Gastroesophageal sphincter (tissue), 4 donors: ENCODE data around the gene TUT4. TPM values are rescaled to one million over a fixed set of nuclear protein-coding genes. Genes with fewer than 3 reads are reported as not detected.

Source experiments
- ATAC-seq: fragments of 150-250 bp; one replicate; pipeline ENCODE4 v1.9.1; 2016; ENCODE audit warnings: mild to moderate bottlenecking, moderate library complexity
- H3K27ac ChIP-seq, 4 donors: fragments of 200-600 bp; sonication (generic) in 3 of 4; 1 replicate in 3 of 4; 2 replicates in 1 of 4; pipeline ENCODE4 v1.5.1; 2016 to 2019
- H3K27me3 ChIP-seq: fragments of 200-600 bp; sonication (generic); one replicate; pipeline ENCODE4 v1.5.1; 2019
- H3K36me3 ChIP-seq, 2 donors: fragments of 200-600 bp; sonication (generic); one replicate each; pipeline ENCODE4 v1.5.1; 2019; ENCODE audit warnings: control low read depth in 1 of 2
- H3K4me1 ChIP-seq, 3 donors: fragments of 200-600 bp; sonication (generic); 1 replicate in 2 of 3; 2 replicates in 1 of 3; pipeline ENCODE4 v1.5.1; 2016 to 2019; ENCODE audit warnings: control low read depth in 2 of 3
- H3K4me3 ChIP-seq, 2 donors: fragments of 200-600 bp; sonication (generic); one replicate each; pipeline ENCODE4 v1.5.1; 2019; ENCODE audit warnings: mild to moderate bottlenecking in 1 of 2, moderate library complexity in 1 of 2
- H3K9me3 ChIP-seq, 3 donors: fragments of 200-600 bp; sonication (generic); one replicate each; pipeline ENCODE4 v1.5.1; 2017 to 2019; ENCODE audit warnings: control low read depth in 2 of 3
- EP300 ChIP-seq: sonication (generic); formaldehyde crosslinking; IDR thresholded peaks from one replicate; pipeline ENCODE4 v1.6.1; 2017; ENCODE audit warnings: antibody characterized with exemption, mild to moderate bottlenecking
- POLR2A ChIP-seq, 2 donors: fragments of 450-650 bp; IDR thresholded peaks; one replicate each; pipeline ENCODE4 v1.6.1; 2017; ENCODE audit warnings: antibody characterized with exemption in 2 of 2, mild to moderate bottlenecking in 2 of 2, moderate library complexity in 1 of 2
- POLR2AphosphoS5 ChIP-seq: sonication (generic); formaldehyde crosslinking; IDR thresholded peaks from one replicate; pipeline ENCODE4 v1.6.1; 2017; ENCODE audit warnings: antibody characterized with exemption
- WGBS, 2 donors: methylation state at CpG; one replicate each; pipeline ENCODE4 v1.1.5; 2018; ENCODE audit warnings: low coverage in 1 of 2; 5-methylcytosine and 5-hydroxymethylcytosine counted together
- total RNA-seq, 4 donors: library from RNA; depleted of rRNA; stranded (reverse); fragments of >200 nt; gene quantifications; one replicate each; pipeline ENCODE4 v1.1.0, GENCODE V29; 2016
- TF ChIP-seq, protein P1 (sequence below), 4 experiments: fragments of 200-600 bp in 2 of 4; fragments of 450-650 bp in 2 of 4; sonication (generic) in 1 of 4; IDR thresholded peaks; one replicate each; pipeline ENCODE4 v1.5.1; 2017 to 2019; ENCODE audit warnings: antibody characterized with exemption in 4 of 4, mild to moderate bottlenecking in 2 of 4, moderate library complexity in 2 of 4

Gene TUT4
- total RNA-seq, 4 donors from 2014 or later = 32.3 to 56.5 (median 34.0) TPM

- H3K36me3 ChIP-seq = no peaks in the 10 kb centered on the region
- WGBS, 2 donors = 43 to 67% methylated on average over 1 to 5 of the region's 5 CpGs
- TF ChIP-seq POLR2A (IDR thresholded peaks at IDR 0.05) (no peak), EP300 (no peak), POLR2AphosphoS5 (no peak)
- TF ChIP-seq, protein P1, sequence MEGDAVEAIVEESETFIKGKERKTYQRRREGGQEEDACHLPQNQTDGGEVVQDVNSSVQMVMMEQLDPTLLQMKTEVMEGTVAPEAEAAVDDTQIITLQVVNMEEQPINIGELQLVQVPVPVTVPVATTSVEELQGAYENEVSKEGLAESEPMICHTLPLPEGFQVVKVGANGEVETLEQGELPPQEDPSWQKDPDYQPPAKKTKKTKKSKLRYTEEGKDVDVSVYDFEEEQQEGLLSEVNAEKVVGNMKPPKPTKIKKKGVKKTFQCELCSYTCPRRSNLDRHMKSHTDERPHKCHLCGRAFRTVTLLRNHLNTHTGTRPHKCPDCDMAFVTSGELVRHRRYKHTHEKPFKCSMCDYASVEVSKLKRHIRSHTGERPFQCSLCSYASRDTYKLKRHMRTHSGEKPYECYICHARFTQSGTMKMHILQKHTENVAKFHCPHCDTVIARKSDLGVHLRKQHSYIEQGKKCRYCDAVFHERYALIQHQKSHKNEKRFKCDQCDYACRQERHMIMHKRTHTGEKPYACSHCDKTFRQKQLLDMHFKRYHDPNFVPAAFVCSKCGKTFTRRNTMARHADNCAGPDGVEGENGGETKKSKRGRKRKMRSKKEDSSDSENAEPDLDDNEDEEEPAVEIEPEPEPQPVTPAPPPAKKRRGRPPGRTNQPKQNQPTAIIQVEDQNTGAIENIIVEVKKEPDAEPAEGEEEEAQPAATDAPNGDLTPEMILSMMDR (IDR thresholded peaks at IDR 0.05) = no peak
- no peak for ATAC-seq
- H3K27me3 ChIP-seq = no peaks in the 10 kb centered on the region
- no peaks in the 10 kb centered on the region for H3K4me1 ChIP-seq
- H3K4me3 ChIP-seq = no peak overlapping the region
- no peak overlapping the region for H3K27ac ChIP-seq
- no peaks in the 10 kb centered on the region for H3K9me3 ChIP-seq
Observed at GRCh38 chr1:52567943-52568342, 15.1 kb upstream of the TUT4 start.

DNA sequence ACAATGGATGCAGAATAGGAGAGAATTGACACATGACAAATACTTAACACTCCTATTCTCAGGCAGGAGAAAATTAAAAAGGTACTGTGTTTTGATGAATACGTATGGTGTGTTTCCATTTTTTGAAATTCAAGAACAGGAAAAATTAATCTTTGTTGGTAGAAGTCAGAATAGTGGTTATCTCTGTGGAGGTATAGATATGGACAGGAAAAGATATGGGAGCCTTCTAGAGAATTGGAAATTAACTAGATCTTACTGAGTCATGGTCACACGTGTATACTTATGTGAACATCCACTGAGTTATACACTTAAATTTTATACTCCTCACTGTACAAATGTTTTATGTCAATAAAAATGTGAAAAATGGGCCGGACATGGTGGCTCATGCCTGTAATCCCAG, 9.9 kb upstream of the TUT4 start:
- H3K4me1 ChIP-seq = no peaks in the 10 kb centered on the region
- no peak for TF ChIP-seq POLR2A (IDR thresholded peaks at IDR 0.05)
- TF ChIP-seq POLR2AphosphoS5 = no peak
- no peak for TF ChIP-seq EP300
- TF ChIP-seq, protein P1 (IDR thresholded peaks at IDR 0.05) = no peak
- H3K4me3 ChIP-seq = no peak overlapping the region
- no peaks in the 10 kb centered on the region for H3K36me3 ChIP-seq
- no peaks in the 10 kb centered on the region for H3K27me3 ChIP-seq
- no peak overlapping the region for H3K27ac ChIP-seq
- WGBS, 2 donors = 83 to 97% methylated on average over 3 of the region's 3 CpGs
- ATAC-seq = no peak
- no peaks in the 10 kb centered on the region for H3K9me3 ChIP-seq

DNA sequence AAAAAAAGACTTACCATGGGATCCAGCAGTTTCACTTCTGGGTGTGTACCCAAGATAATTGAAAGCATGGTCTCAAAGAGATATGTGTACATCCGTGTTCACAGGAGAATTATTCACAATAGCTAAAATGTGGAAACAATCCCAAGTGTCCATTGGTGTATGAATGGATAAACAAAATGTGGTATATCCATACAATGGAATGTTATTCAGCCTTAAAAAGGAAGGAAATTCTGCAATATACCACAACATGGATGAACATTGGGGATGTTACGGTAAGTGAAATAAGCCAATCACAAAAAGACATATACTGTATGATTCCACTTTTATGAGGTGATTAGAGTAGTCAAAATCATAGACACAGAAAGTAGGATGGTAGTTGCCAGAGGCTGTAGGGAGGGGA, 7.0 kb upstream of the TUT4 start:
- WGBS, 2 donors = 93 to 100% methylated on average over 2 of the region's 2 CpGs
- Histone ChIP-seq H3K27me3 (no peaks in the 10 kb centered on the region), H3K4me1 (peaks cover 0 to under 1% (median 0%) of the 10 kb centered on the region in 3 donors), H3K4me3 (no peak overlapping the region), H3K36me3 (no peaks in the 10 kb centered on the region), H3K9me3 (no peaks in the 10 kb centered on the region), H3K27ac (no peak overlapping the region)
- TF ChIP-seq POLR2A (IDR thresholded peaks at IDR 0.05) (no peak), POLR2AphosphoS5 (no peak), EP300 (no peak)
- TF ChIP-seq, protein P1 (IDR thresholded peaks at IDR 0.05) = no peak
- ATAC-seq = no peak

GRCh38 chr1:52558941-52559340, 6.0 kb upstream of the TUT4 start:
- H3K9me3 ChIP-seq = no peaks in the 10 kb centered on the region
- H3K4me1 ChIP-seq = peaks cover 0 to 9% (median 4%) of the 10 kb centered on the region in 3 donors
- no peak overlapping the region for H3K4me3 ChIP-seq
- no peaks in the 10 kb centered on the region for H3K36me3 ChIP-seq
- no peaks in the 10 kb centered on the region for H3K27me3 ChIP-seq
- WGBS, 2 donors = 73% methylated on average over 2 of the region's 2 CpGs; no CpG with 5 or more reads in 1 of the 2 donors
- no peak overlapping the region for H3K27ac ChIP-seq
- no peak for ATAC-seq
- TF ChIP-seq POLR2AphosphoS5 (no peak), EP300 (no peak)

DNA sequence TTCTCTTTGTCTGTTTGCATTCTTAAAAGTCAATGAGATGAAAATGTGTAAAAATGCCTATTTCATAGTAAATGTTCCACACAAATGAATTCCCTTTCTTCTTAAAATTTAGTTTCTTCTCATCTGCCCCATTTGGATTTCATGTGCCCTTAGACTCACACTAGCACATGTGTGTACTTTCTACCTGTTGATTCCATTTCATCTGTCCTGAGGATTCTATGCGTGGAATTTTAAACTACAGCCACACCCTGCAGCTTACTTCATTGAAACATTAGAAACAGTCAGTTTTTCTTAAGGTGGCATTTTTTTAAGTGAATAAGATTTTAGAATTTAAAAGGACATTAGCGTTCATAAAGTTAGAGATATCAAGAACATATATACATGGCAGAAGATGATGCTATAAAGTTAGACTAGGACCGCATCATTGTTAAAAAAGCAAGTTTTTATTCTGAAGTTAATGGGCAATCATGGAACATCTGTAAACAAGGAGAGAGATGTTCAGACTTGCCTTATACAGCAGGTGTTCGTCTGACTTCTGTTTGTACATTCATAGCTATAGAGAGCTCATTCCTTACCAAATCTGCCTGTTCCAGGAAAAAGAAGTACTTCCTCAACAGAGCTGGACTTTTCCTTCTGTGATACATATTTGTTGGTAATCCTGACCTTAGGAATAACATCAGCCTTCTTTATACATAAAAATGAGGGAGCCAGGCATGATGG, 3.9 kb upstream of the TUT4 start:
- H3K27ac ChIP-seq = no peak overlapping the region
- TF ChIP-seq POLR2A (IDR thresholded peaks at IDR 0.05) (no peak), POLR2AphosphoS5 (no peak), EP300 (no peak)
- TF ChIP-seq, protein P1 (IDR thresholded peaks at IDR 0.05) = no peak
- peaks cover 0 to 15% (median 5%) of the 10 kb centered on the region in 3 donors for H3K4me1 ChIP-seq
- H3K4me3 ChIP-seq = no peak overlapping the region
- no peak for ATAC-seq
- WGBS, 2 donors = 77 to 84% methylated on average over 4 of the region's 4 CpGs
- no peaks in the 10 kb centered on the region for H3K36me3 ChIP-seq
- H3K27me3 ChIP-seq = no peaks in the 10 kb centered on the region
- H3K9me3 ChIP-seq = no peaks in the 10 kb centered on the region
